Islet precursor cell (in vitro differentiated cells): ENCODE results near the gene AGBL4.

Experiments
- DNase-seq: peaks from one replicate; pipeline ENCODE4 v3.0.0-alpha.2; 2018

The AGBL4 gene

GRCh38 chr1:49297783-49298182 lies 726.0 kb downstream of the AGBL4 start:
- DNase-seq, result peak; percentile 44

- no peak for DNase-seq
These were observed 729.2 kb downstream of the AGBL4 start for GRCh38 chr1:49294539-49294938.

GRCh38 chr1:49293016-49293415 lies 730.7 kb downstream of the AGBL4 start:
- no peak for DNase-seq

GRCh38 chr1:49257211-49258049 lies 766.3 kb downstream of the AGBL4 start:
- peak; percentile 87 for DNase-seq

- no peak for DNase-seq
These were observed 770.8 kb downstream of the AGBL4 start for GRCh38 chr1:49252917-49253316.

- DNase-seq, result peak; percentile 45
These were observed 772.6 kb downstream of the AGBL4 start for GRCh38 chr1:49251019-49251784.

GRCh38 chr1:49240709-49241221 lies 783.0 kb downstream of the AGBL4 start:
- no peak for DNase-seq

- no peak for DNase-seq
These were observed 788.8 kb downstream of the AGBL4 start for GRCh38 chr1:49234988-49235387.

GRCh38 chr1:49229555-49229954 lies 794.2 kb downstream of the AGBL4 start:
- DNase-seq, result peak; percentile 61

- DNase-seq, result no peak
These were observed 797.0 kb downstream of the AGBL4 start for GRCh38 chr1:49226758-49227157.

- DNase-seq, result no peak
These were observed 798.3 kb downstream of the AGBL4 start for GRCh38 chr1:49225464-49225863.

GRCh38 chr1:49213301-49213700 lies 810.5 kb downstream of the AGBL4 start:
- no peak for DNase-seq

GRCh38 chr1:49208712-49209111 lies 815.0 kb downstream of the AGBL4 start:
- DNase-seq, result no peak

- no peak for DNase-seq
These were observed 819.0 kb downstream of the AGBL4 start for GRCh38 chr1:49204720-49205119.

- DNase-seq, result no peak
These were observed 823.0 kb downstream of the AGBL4 start for GRCh38 chr1:49200738-49201137.

- no peak for DNase-seq
These were observed 824.2 kb downstream of the AGBL4 start for GRCh38 chr1:49199564-49199963.

GRCh38 chr1:49197081-49197480 lies 826.7 kb downstream of the AGBL4 start:
- DNase-seq, result no peak

- no peak for DNase-seq
These were observed 833.6 kb downstream of the AGBL4 start for GRCh38 chr1:49190138-49190537.

- no peak for DNase-seq
These were observed 836.7 kb downstream of the AGBL4 start for GRCh38 chr1:49187056-49187455.

GRCh38 chr1:49185450-49185980 lies 838.2 kb downstream of the AGBL4 start:
- no peak for DNase-seq

GRCh38 chr1:49183489-49183888 lies 840.3 kb downstream of the AGBL4 start:
- DNase-seq, result no peak

GRCh38 chr1:49181033-49181432 lies 842.7 kb downstream of the AGBL4 start:
- no peak for DNase-seq

- no peak for DNase-seq
These were observed 851.7 kb downstream of the AGBL4 start for GRCh38 chr1:49171941-49172593.
